Mammary epithelial cell (primary cell): ENCODE measurements around the gene PIGM.

Experiments used
- CTCF ChIP-seq, 2 donors: IDR thresholded peaks in 1 of 2; conservative IDR thresholded peaks in 1 of 2; 2 replicates each; pipeline ENCODE4 v1.5.1; 2011 to 2012; ENCODE audit warnings: inconsistent platforms in 2 of 2, low read length in 2 of 2, mild to moderate bottlenecking in 2 of 2, control low read depth in 1 of 2, low read depth in 1 of 2; ENCODE audit not compliant: insufficient read depth in 1 of 2; ENCODE audit errors: extremely low read depth in 1 of 2
- EZH2 ChIP-seq: IDR thresholded peaks from 2 replicates; pipeline ENCODE4 v1.6.1; 2012; ENCODE audit warnings: low read length, inconsistent platforms, borderline replicate concordance

GRCh38 chr1:159980076-159980475 is 51.7 kb downstream of the PIGM start:
- TF ChIP-seq CTCF (conservative IDR thresholded peaks at IDR 0.05 in 1 of 2, IDR thresholded peaks at IDR 0.05 in 1 of 2; ENCODE audit: extremely low read depth in 1 of 2, insufficient read depth in 1 of 2, low read depth in 1 of 2, low read length in 2 of 2) (no peak), EZH2 (no peak)
